ENCODE results near the gene CCNE1.
A peak's percentile ranks its signal among the peaks of the same experiment; 100 is the strongest.

CCNE1 gene

GRCh38 chr19:29867984-29868383 is 56.2 kb downstream of the CCNE1 start:
- no peak overlapping the region for H3K4me3 ChIP-seq (ENCODE audit: low read length in 2 of 2)
- H3K4me1 ChIP-seq (ENCODE audit: control insufficient read depth in 2 of 2, insufficient read depth in 1 of 2, low read depth in 1 of 2, low read length in 2 of 2), result peaks cover 2 to 5% of the 10 kb centered on the region in 2 donors
- no peak overlapping the region for H2BK15ac ChIP-seq (ENCODE audit: low read length)
- H3K4me2 ChIP-seq (ENCODE audit: insufficient read depth, low read length, poor library complexity, severe bottlenecking), result no peak overlapping the region
- no peak overlapping the region for H3K23ac ChIP-seq (ENCODE audit: low read depth, low read length, poor library complexity)
- H3K36me3 ChIP-seq (replicated peaks in 1 of 2; ENCODE audit: control insufficient read depth in 2 of 2, insufficient read depth in 2 of 2, low read length in 2 of 2), result no peaks in the 10 kb centered on the region
- peaks cover 2 to 28% (median 8%) of the 10 kb centered on the region in 3 experiments for H3K27me3 ChIP-seq (ENCODE audit: control insufficient read depth in 3 of 3, insufficient read depth in 3 of 3, low read depth in 1 of 3, low read length in 3 of 3)
- no peak for DNase-seq (ENCODE audit: low spot score)
- WGBS, 2 donors (ENCODE audit: extremely low coverage in 2 of 2, insufficient read length in 2 of 2, insufficient replicate concordance in 1 of 2), result no CpG with 5 or more reads among the region's 1 CpG
- H3K4ac ChIP-seq (ENCODE audit: low read length), result no peak overlapping the region
- no peak overlapping the region for H4K91ac ChIP-seq (ENCODE audit: low read depth, low read length, poor library complexity)
- no peak overlapping the region for H2BK12ac ChIP-seq (ENCODE audit: low read length)
- no peaks in the 10 kb centered on the region for H3K79me1 ChIP-seq (ENCODE audit: low read depth, low read length)
- no peak overlapping the region for H3K18ac ChIP-seq (ENCODE audit: low read length)
- H4K8ac ChIP-seq (ENCODE audit: low read depth, low read length), result no peak overlapping the region
- no peak overlapping the region for H2BK5ac ChIP-seq (ENCODE audit: low read length)
- H3K9me3 ChIP-seq (replicated peaks in 1 of 2; ENCODE audit: control insufficient read depth in 2 of 2, insufficient read depth in 1 of 2, low read depth in 1 of 2, low read length in 2 of 2), result peaks cover 0 to 2% of the 10 kb centered on the region in 2 donors
- no peak overlapping the region for H3K27ac ChIP-seq (replicated peaks; ENCODE audit: low read length)
- no peak overlapping the region for H3K9ac ChIP-seq (ENCODE audit: low read depth, low read length, poor library complexity)
- no peak overlapping the region for H2AK5ac ChIP-seq (ENCODE audit: low read depth, low read length)
- no peak overlapping the region for H3K14ac ChIP-seq (ENCODE audit: low read length)
- no peak overlapping the region for H2BK120ac ChIP-seq (ENCODE audit: low read depth, low read length)
- H2AFZ ChIP-seq (ENCODE audit: low read length), result no peak overlapping the region

DNA sequence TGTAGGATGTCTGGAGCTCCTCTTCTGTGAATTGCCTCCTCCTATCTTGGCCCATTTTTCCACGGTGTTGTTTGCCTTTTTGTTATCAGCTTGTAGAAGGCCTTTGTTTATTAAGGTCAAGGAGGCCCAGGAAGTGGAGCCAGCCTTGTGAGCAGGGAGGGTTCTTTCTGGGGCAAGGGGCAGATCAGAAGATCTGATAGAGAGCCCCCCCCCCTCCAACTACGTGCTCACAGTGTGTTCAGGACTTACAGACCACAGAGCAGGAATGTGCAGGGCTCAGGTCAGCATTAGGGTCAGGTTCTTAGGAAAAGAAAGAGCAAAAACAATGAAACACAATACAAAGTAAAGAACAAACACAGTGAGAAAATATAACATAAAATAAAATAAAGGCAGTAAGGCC is 59.4 kb downstream of the CCNE1 start:
- H3K9ac ChIP-seq (ENCODE audit: low read depth, low read length, poor library complexity), result no peak overlapping the region
- no peak overlapping the region for H3K4ac ChIP-seq (ENCODE audit: low read length)
- no peak overlapping the region for H2BK5ac ChIP-seq (ENCODE audit: low read length)
- no peak overlapping the region for H3K4me2 ChIP-seq (ENCODE audit: insufficient read depth, low read length, poor library complexity, severe bottlenecking)
- no peak overlapping the region for H2BK12ac ChIP-seq (ENCODE audit: low read length)
- no peak for DNase-seq (ENCODE audit: low spot score)
- H3K27ac ChIP-seq (replicated peaks; ENCODE audit: low read length), result no peak overlapping the region
- peak overlapping the region; percentile 40 for H2AFZ ChIP-seq (ENCODE audit: low read length)
- no peak overlapping the region for H3K4me3 ChIP-seq (ENCODE audit: low read length in 2 of 2)
- no peak overlapping the region for H2BK120ac ChIP-seq (ENCODE audit: low read depth, low read length)
- no peak overlapping the region for H2BK15ac ChIP-seq (ENCODE audit: low read length)
- H3K23ac ChIP-seq (ENCODE audit: low read depth, low read length, poor library complexity), result no peak overlapping the region
- H3K9me3 ChIP-seq (replicated peaks in 1 of 2; ENCODE audit: control insufficient read depth in 2 of 2, insufficient read depth in 1 of 2, low read depth in 1 of 2, low read length in 2 of 2), result peaks cover 0 to 2% of the 10 kb centered on the region in 2 donors
- no peak overlapping the region for H4K8ac ChIP-seq (ENCODE audit: low read depth, low read length)
- no peak overlapping the region for H3K14ac ChIP-seq (ENCODE audit: low read length)
- H3K18ac ChIP-seq (ENCODE audit: low read length), result no peak overlapping the region
- H3K4me1 ChIP-seq (ENCODE audit: control insufficient read depth in 2 of 2, insufficient read depth in 1 of 2, low read depth in 1 of 2, low read length in 2 of 2), result peaks cover 2 to 8% of the 10 kb centered on the region in 2 donors
- H3K36me3 ChIP-seq (replicated peaks in 1 of 2; ENCODE audit: control insufficient read depth in 2 of 2, insufficient read depth in 2 of 2, low read length in 2 of 2), result no peaks in the 10 kb centered on the region
- H4K91ac ChIP-seq (ENCODE audit: low read depth, low read length, poor library complexity), result no peak overlapping the region
- no peak overlapping the region for H2AK5ac ChIP-seq (ENCODE audit: low read depth, low read length)
- no CpG with 5 or more reads among the region's 2 CpGs for WGBS, 2 donors (ENCODE audit: extremely low coverage in 2 of 2, insufficient read length in 2 of 2, insufficient replicate concordance in 1 of 2)
- no peaks in the 10 kb centered on the region for H3K79me1 ChIP-seq (ENCODE audit: low read depth, low read length)
- H3K27me3 ChIP-seq (ENCODE audit: control insufficient read depth in 3 of 3, insufficient read depth in 3 of 3, low read depth in 1 of 3, low read length in 3 of 3), result peaks cover 2 to 33% (median 11%) of the 10 kb centered on the region in 3 experiments

- no peak overlapping the region for H2BK12ac ChIP-seq (ENCODE audit: low read length)
- H3K9me3 ChIP-seq (replicated peaks in 1 of 2; ENCODE audit: control insufficient read depth in 2 of 2, insufficient read depth in 1 of 2, low read depth in 1 of 2, low read length in 2 of 2), result peaks cover 0 to 2% of the 10 kb centered on the region in 2 donors
- H3K79me1 ChIP-seq (ENCODE audit: low read depth, low read length), result no peaks in the 10 kb centered on the region
- no peak overlapping the region for H2BK120ac ChIP-seq (ENCODE audit: low read depth, low read length)
- no peak overlapping the region for H3K27ac ChIP-seq (replicated peaks; ENCODE audit: low read length)
- H2BK5ac ChIP-seq (ENCODE audit: low read length), result no peak overlapping the region
- H3K4ac ChIP-seq (ENCODE audit: low read length), result no peak overlapping the region
- H3K18ac ChIP-seq (ENCODE audit: low read length), result peak overlapping the region; percentile 28
- peaks cover 2 to 33% (median 11%) of the 10 kb centered on the region in 3 experiments for H3K27me3 ChIP-seq (ENCODE audit: control insufficient read depth in 3 of 3, insufficient read depth in 3 of 3, low read depth in 1 of 3, low read length in 3 of 3)
- peaks cover 2 to 8% of the 10 kb centered on the region in 2 donors for H3K4me1 ChIP-seq (ENCODE audit: control insufficient read depth in 2 of 2, insufficient read depth in 1 of 2, low read depth in 1 of 2, low read length in 2 of 2)
- H4K8ac ChIP-seq (ENCODE audit: low read depth, low read length), result no peak overlapping the region
- peak; percentile 31 for DNase-seq (ENCODE audit: low spot score)
- no peak overlapping the region for H3K9ac ChIP-seq (ENCODE audit: low read depth, low read length, poor library complexity)
- no peak overlapping the region for H2AK5ac ChIP-seq (ENCODE audit: low read depth, low read length)
- no CpG with 5 or more reads among the region's 33 CpGs for WGBS, 2 donors (ENCODE audit: extremely low coverage in 2 of 2, insufficient read length in 2 of 2, insufficient replicate concordance in 1 of 2)
- no peak overlapping the region for H3K23ac ChIP-seq (ENCODE audit: low read depth, low read length, poor library complexity)
- peak overlapping the region; percentile 68 for H2AFZ ChIP-seq (ENCODE audit: low read length)
- H3K4me3 ChIP-seq (ENCODE audit: low read length in 2 of 2), result no peak overlapping the region
- peak overlapping the region; percentile 64 for H3K4me2 ChIP-seq (ENCODE audit: insufficient read depth, low read length, poor library complexity, severe bottlenecking)
- H3K14ac ChIP-seq (ENCODE audit: low read length), result no peak overlapping the region
- no peaks in the 10 kb centered on the region for H3K36me3 ChIP-seq (replicated peaks in 1 of 2; ENCODE audit: control insufficient read depth in 2 of 2, insufficient read depth in 2 of 2, low read length in 2 of 2)
- H4K91ac ChIP-seq (ENCODE audit: low read depth, low read length, poor library complexity), result no peak overlapping the region
- no peak overlapping the region for H2BK15ac ChIP-seq (ENCODE audit: low read length)
Measured at GRCh38 chr19:29872224-29872731, 60.5 kb downstream of the CCNE1 start.

GRCh38 chr19:29873024-29873800 is 61.4 kb downstream of the CCNE1 start:
- Histone ChIP-seq H3K9me3 (replicated peaks in 1 of 2; ENCODE audit: control insufficient read depth in 2 of 2, insufficient read depth in 1 of 2, low read depth in 1 of 2, low read length in 2 of 2) (no peaks in the 10 kb centered on the region), H3K4me2 (ENCODE audit: insufficient read depth, low read length, poor library complexity, severe bottlenecking) (peak overlapping the region; percentile 91), H3K9ac (ENCODE audit: low read depth, low read length, poor library complexity) (peak overlapping the region; percentile 91), H3K14ac (ENCODE audit: low read length) (peak overlapping the region; percentile 98), H3K79me1 (ENCODE audit: low read depth, low read length) (no peaks in the 10 kb centered on the region), H4K91ac (ENCODE audit: low read depth, low read length, poor library complexity) (no peak overlapping the region), H3K4me3 (ENCODE audit: low read length in 2 of 2) (peak overlapping the region; percentile 41 to 85), H3K36me3 (replicated peaks in 1 of 2; ENCODE audit: control insufficient read depth in 2 of 2, insufficient read depth in 2 of 2, low read length in 2 of 2) (no peaks in the 10 kb centered on the region), H3K23ac (ENCODE audit: low read depth, low read length, poor library complexity) (peak overlapping the region; percentile 80), H2BK120ac (ENCODE audit: low read depth, low read length) (peak overlapping the region; percentile 41), H2AFZ (ENCODE audit: low read length) (peak overlapping the region; percentile 97), H2BK5ac (ENCODE audit: low read length) (peak overlapping the region; percentile 66), H2AK5ac (ENCODE audit: low read depth, low read length) (peak overlapping the region; percentile 92), H4K8ac (ENCODE audit: low read depth, low read length) (peak overlapping the region; percentile 17), H3K4me1 (ENCODE audit: control insufficient read depth in 2 of 2, insufficient read depth in 1 of 2, low read depth in 1 of 2, low read length in 2 of 2) (peaks cover 2 to 8% of the 10 kb centered on the region in 2 donors), H3K27ac (replicated peaks; ENCODE audit: low read length) (no peak overlapping the region), H3K4ac (ENCODE audit: low read length) (no peak overlapping the region), H3K27me3 (ENCODE audit: control insufficient read depth in 3 of 3, insufficient read depth in 3 of 3, low read depth in 1 of 3, low read length in 3 of 3) (peaks cover 2 to 33% (median 11%) of the 10 kb centered on the region in 3 experiments), H2BK12ac (ENCODE audit: low read length) (peak overlapping the region; percentile 63), H3K18ac (ENCODE audit: low read length) (peak overlapping the region; percentile 98), H2BK15ac (ENCODE audit: low read length) (peak overlapping the region; percentile 93)
- no CpG with 5 or more reads among the region's 77 CpGs for WGBS, 2 donors (ENCODE audit: extremely low coverage in 2 of 2, insufficient read length in 2 of 2, insufficient replicate concordance in 1 of 2)
- DNase-seq (ENCODE audit: low spot score), result peak; percentile 66
